ENCODE measurements around the gene CADM2. TPM values are rescaled to one million over a fixed set of nuclear protein-coding genes. Genes with fewer than 3 reads are reported as not detected.
A peak's percentile ranks its signal among the peaks of the same experiment; 100 is the strongest.

CADM2 gene
- total and polyA plus RNA-seq, 2 experiments from 2014 or later, result 13.3 to 47.5 TPM

GRCh38 chr3:85337895-85338294 lies 379.1 kb downstream of the CADM2 start:
- no peak overlapping the region for H3K4me3 Mint-ChIP-seq
- no peaks in the 10 kb centered on the region for H3K9me3 Mint-ChIP-seq
- TF ChIP-seq, protein P1, sequence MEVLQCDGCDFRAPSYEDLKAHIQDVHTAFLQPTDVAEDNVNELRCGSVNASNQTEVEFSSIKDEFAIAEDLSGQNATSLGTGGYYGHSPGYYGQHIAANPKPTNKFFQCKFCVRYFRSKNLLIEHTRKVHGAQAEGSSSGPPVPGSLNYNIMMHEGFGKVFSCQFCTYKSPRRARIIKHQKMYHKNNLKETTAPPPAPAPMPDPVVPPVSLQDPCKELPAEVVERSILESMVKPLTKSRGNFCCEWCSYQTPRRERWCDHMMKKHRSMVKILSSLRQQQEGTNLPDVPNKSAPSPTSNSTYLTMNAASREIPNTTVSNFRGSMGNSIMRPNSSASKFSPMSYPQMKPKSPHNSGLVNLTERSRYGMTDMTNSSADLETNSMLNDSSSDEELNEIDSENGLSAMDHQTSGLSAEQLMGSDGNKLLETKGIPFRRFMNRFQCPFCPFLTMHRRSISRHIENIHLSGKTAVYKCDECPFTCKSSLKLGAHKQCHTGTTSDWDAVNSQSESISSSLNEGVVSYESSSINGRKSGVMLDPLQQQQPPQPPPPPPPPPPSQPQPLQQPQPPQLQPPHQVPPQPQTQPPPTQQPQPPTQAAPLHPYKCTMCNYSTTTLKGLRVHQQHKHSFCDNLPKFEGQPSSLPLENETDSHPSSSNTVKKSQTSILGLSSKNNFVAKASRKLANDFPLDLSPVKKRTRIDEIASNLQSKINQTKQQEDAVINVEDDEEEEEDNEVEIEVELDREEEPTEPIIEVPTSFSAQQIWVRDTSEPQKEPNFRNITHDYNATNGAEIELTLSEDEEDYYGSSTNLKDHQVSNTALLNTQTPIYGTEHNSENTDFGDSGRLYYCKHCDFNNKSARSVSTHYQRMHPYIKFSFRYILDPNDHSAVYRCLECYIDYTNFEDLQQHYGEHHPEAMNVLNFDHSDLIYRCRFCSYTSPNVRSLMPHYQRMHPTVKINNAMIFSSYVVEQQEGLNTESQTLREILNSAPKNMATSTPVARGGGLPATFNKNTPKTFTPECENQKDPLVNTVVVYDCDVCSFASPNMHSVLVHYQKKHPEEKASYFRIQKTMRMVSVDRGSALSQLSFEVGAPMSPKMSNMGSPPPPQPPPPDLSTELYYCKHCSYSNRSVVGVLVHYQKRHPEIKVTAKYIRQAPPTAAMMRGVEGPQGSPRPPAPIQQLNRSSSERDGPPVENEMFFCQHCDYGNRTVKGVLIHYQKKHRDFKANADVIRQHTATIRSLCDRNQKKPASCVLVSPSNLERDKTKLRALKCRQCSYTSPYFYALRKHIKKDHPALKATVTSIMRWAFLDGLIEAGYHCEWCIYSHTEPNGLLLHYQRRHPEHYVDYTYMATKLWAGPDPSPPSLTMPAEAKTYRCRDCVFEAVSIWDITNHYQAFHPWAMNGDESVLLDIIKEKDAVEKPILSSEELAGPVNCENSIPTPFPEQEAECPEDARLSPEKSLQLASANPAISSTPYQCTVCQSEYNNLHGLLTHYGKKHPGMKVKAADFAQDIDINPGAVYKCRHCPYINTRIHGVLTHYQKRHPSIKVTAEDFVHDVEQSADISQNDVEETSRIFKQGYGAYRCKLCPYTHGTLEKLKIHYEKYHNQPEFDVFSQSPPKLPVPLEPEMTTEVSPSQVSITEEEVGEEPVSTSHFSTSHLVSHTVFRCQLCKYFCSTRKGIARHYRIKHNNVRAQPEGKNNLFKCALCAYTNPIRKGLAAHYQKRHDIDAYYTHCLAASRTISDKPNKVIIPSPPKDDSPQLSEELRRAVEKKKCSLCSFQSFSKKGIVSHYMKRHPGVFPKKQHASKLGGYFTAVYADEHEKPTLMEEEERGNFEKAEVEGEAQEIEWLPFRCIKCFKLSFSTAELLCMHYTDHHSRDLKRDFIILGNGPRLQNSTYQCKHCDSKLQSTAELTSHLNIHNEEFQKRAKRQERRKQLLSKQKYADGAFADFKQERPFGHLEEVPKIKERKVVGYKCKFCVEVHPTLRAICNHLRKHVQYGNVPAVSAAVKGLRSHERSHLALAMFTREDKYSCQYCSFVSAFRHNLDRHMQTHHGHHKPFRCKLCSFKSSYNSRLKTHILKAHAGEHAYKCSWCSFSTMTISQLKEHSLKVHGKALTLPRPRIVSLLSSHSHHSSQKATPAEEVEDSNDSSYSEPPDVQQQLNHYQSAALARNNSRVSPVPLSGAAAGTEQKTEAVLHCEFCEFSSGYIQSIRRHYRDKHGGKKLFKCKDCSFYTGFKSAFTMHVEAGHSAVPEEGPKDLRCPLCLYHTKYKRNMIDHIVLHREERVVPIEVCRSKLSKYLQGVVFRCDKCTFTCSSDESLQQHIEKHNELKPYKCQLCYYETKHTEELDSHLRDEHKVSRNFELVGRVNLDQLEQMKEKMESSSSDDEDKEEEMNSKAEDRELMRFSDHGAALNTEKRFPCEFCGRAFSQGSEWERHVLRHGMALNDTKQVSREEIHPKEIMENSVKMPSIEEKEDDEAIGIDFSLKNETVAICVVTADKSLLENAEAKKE (CRISPR knock-in tag; IDR thresholded peaks at IDR 0.05), result no peak
- TF ChIP-seq EZH2phosphoT487 (IDR thresholded peaks at IDR 0.05; ENCODE audit: unreplicated experiment) (no peak), JUNB (IDR thresholded peaks at IDR 0.05; ENCODE audit: unreplicated experiment) (no peak), ZNF331 (CRISPR knock-in tag; IDR thresholded peaks at IDR 0.05; ENCODE audit: low read depth) (no peak)
- Histone ChIP-seq H3K27ac (ENCODE audit: low read depth) (no peak overlapping the region), H4K20me1 (replicated peaks; ENCODE audit: insufficient read depth) (no peaks in the 10 kb centered on the region), H3K4me2 (no peak overlapping the region), H3K79me2 (replicated peaks; ENCODE audit: insufficient read depth) (no peaks in the 10 kb centered on the region), H3F3A (replicated peaks; ENCODE audit: low read depth) (no peaks in the 10 kb centered on the region), H3K4me3 (no peak overlapping the region), H2AFZ (no peak overlapping the region), H3K27me3 (ENCODE audit: insufficient read depth) (no peaks in the 10 kb centered on the region), H3K36me3 (ENCODE audit: insufficient read depth) (no peaks in the 10 kb centered on the region), H3K4me1 (ENCODE audit: insufficient read depth) (no peaks in the 10 kb centered on the region), H3K9me2 (ENCODE audit: insufficient read depth) (no peaks in the 10 kb centered on the region)
- no peak overlapping the region for H3K27ac Mint-ChIP-seq
- ATAC-seq (no peak), DNase-seq (ENCODE audit: low spot score) (no peak)
- H3K27me3 Mint-ChIP-seq (ENCODE audit: insufficient read depth, low read depth, poor library complexity), result no peaks in the 10 kb centered on the region
- H3K4me1 Mint-ChIP-seq, result no peaks in the 10 kb centered on the region
- no peaks in the 10 kb centered on the region for H3K36me3 Mint-ChIP-seq (ENCODE audit: low read depth)

DNA sequence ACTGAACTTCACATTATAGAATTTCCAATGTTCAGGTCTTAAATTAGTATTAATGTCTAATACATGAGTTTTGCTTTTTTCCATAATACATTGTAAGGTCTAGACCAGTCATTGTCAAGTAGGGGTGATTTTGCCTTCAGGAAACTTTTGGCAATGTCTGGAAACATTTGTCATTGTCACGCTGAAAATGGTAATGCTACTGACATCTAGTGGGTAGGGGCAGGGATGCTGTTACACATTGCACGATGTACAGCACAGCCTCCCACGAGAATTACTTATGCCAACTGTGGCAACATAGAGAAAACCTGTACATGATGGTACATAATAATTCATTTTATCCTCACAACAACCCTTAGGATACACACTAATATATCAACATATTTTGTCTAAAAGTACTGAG lies 384.1 kb downstream of the CADM2 start:
- Histone ChIP-seq H3K4me2 (no peak overlapping the region), H4K20me1 (replicated peaks; ENCODE audit: insufficient read depth) (no peaks in the 10 kb centered on the region), H2AFZ (no peak overlapping the region), H3K27me3 (ENCODE audit: insufficient read depth) (no peaks in the 10 kb centered on the region), H3F3A (replicated peaks; ENCODE audit: low read depth) (no peaks in the 10 kb centered on the region), H3K4me3 (no peak overlapping the region), H3K27ac (ENCODE audit: low read depth) (no peak overlapping the region), H3K36me3 (ENCODE audit: insufficient read depth) (no peaks in the 10 kb centered on the region), H3K79me2 (replicated peaks; ENCODE audit: insufficient read depth) (no peaks in the 10 kb centered on the region), H3K9me2 (ENCODE audit: insufficient read depth) (no peaks in the 10 kb centered on the region), H3K4me1 (ENCODE audit: insufficient read depth) (no peaks in the 10 kb centered on the region)
- no peak; the same call in 2 of the 3 replicates for ATAC-seq
- Mint-ChIP-seq H3K4me3 (no peak overlapping the region), H3K27me3 (ENCODE audit: insufficient read depth, low read depth, poor library complexity) (no peaks in the 10 kb centered on the region), H3K4me1 (no peaks in the 10 kb centered on the region), H3K27ac (no peak overlapping the region), H3K9me3 (no peaks in the 10 kb centered on the region), H3K36me3 (ENCODE audit: low read depth) (no peaks in the 10 kb centered on the region)
- DNase-seq (ENCODE audit: low spot score), result peak; percentile 48
- TF ChIP-seq CTCF (conservative IDR thresholded peaks at IDR 0.05; ENCODE audit: low read depth in 2 of 2) (peak; percentile 55 to 75), REST (IDR thresholded peaks at IDR 0.05; ENCODE audit: unreplicated experiment) (no peak)
